HG02852 (cell line): Measurements from ENCODE around the gene AMMECR1L.

Experiments
- ATAC-seq: cut with Tn5 transposase; IDR thresholded peaks from one replicate; pipeline ENCODE4 v1.9.1; 2021; ENCODE audit warnings: mild to moderate bottlenecking, moderate library complexity; ENCODE audit not compliant: unreplicated experiment

AMMECR1L gene

GRCh38 chr2:127887082-127887775 lies 1.5 kb upstream of the AMMECR1L start:
- no peak for ATAC-seq

- ATAC-seq: peak; percentile 21
Measured at GRCh38 chr2:127886593-127886935, 808 bp upstream of the AMMECR1L start.

- ATAC-seq: peak; percentile 16
Measured at GRCh38 chr2:127884861-127885740, 655 bp downstream of the AMMECR1L start.

- ATAC-seq: no peak
Measured at GRCh38 chr2:127884436-127884835, 1.3 kb downstream of the AMMECR1L start.

GRCh38 chr2:127879899-127880298 lies 5.9 kb downstream of the AMMECR1L start:
- ATAC-seq: no peak

GRCh38 chr2:127877626-127878025 lies 8.1 kb downstream of the AMMECR1L start:
- ATAC-seq: no peak

GRCh38 chr2:127877136-127877535 lies 8.6 kb downstream of the AMMECR1L start:
- ATAC-seq: no peak

- no peak for ATAC-seq
Measured at GRCh38 chr2:127874378-127875269, 11.1 kb downstream of the AMMECR1L start.

- ATAC-seq: no peak
Measured at GRCh38 chr2:127873707-127874303, 12.0 kb downstream of the AMMECR1L start.

GRCh38 chr2:127872354-127872753 lies 13.4 kb downstream of the AMMECR1L start:
- no peak for ATAC-seq

GRCh38 chr2:127865926-127866325 lies 19.8 kb downstream of the AMMECR1L start:
- no peak for ATAC-seq

- no peak for ATAC-seq
Measured at GRCh38 chr2:127864877-127865276, 20.9 kb downstream of the AMMECR1L start.

GRCh38 chr2:127862228-127862627 lies 23.5 kb downstream of the AMMECR1L start:
- ATAC-seq: no peak

GRCh38 chr2:127860130-127860529 lies 25.6 kb downstream of the AMMECR1L start:
- ATAC-seq: no peak

- ATAC-seq: no peak
Measured at GRCh38 chr2:127859712-127860085, 26.1 kb downstream of the AMMECR1L start.

- ATAC-seq: peak; percentile 17
Measured at GRCh38 chr2:127857265-127857808, 28.4 kb downstream of the AMMECR1L start.

- ATAC-seq: no peak
Measured at GRCh38 chr2:127853671-127854070, 32.1 kb downstream of the AMMECR1L start.

- ATAC-seq: no peak
Measured at GRCh38 chr2:127852388-127852787, 33.4 kb downstream of the AMMECR1L start.

- ATAC-seq: no peak
Measured at GRCh38 chr2:127847931-127848330, 37.8 kb downstream of the AMMECR1L start.

- ATAC-seq: no peak
Measured at GRCh38 chr2:127844973-127845372, 40.8 kb downstream of the AMMECR1L start.

- no peak for ATAC-seq
Measured at GRCh38 chr2:127843677-127844076, 42.1 kb downstream of the AMMECR1L start.
